ENCODE measurements around the gene NDUFS8.

Gene NDUFS8

DNA sequence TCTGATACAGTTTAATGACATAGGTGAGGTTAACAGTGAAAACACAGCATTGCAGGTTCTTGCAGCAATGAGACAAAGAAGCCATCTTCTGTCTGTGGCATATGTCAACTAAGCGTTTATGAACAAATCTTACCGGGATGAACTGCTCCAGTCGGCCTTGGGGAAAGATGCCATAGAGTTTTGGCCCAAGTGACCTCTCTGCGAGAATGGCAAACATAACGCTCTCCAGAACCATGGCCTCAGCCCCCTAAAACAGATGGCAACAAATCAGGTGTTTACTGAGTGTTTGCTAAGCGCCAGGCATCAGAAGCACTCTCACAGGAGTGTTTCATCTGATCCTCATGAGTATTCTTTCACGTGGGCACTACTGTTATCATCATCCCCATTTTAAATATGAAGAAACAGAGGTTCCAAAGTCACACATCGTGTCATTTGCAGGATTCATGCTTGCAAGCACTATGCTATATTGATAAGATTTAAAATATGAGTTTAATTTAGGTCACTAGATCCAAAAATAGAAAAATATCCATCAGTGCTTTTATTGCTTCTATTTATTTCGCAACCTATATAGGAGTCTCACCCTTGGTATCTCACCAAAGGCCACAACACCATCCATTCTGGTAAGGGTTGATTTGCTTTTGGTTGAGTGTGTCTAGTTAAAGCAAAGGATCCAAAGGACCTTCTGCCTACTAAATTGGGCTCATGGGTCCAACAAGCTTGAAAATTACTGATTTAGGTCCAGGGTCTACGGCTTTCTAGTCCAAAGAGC lies 44.3 kb downstream of the NDUFS8 start:
- FAIRE-seq (no peak), DNase-seq (ENCODE audit: insufficient read length, low spot score) (no peak)
- TF ChIP-seq SPI1 (IDR thresholded peaks at IDR 0.05; ENCODE audit: low read depth, low read length) (no peak), POU2F2 (IDR thresholded peaks at IDR 0.05; ENCODE audit: low read depth, low read length) (no peak), TAF1 (IDR thresholded peaks at IDR 0.05; ENCODE audit: low read depth, low read length) (no peak), POLR2A (IDR thresholded peaks at IDR 0.05; ENCODE audit: low read depth, low read length) (no peak), POLR2AphosphoS5 (IDR thresholded peaks at IDR 0.05; ENCODE audit: low read depth, low read length) (no peak), PAX5 (IDR thresholded peaks at IDR 0.05; ENCODE audit: insufficient read depth, low read length, severe bottlenecking) (no peak)

DNA sequence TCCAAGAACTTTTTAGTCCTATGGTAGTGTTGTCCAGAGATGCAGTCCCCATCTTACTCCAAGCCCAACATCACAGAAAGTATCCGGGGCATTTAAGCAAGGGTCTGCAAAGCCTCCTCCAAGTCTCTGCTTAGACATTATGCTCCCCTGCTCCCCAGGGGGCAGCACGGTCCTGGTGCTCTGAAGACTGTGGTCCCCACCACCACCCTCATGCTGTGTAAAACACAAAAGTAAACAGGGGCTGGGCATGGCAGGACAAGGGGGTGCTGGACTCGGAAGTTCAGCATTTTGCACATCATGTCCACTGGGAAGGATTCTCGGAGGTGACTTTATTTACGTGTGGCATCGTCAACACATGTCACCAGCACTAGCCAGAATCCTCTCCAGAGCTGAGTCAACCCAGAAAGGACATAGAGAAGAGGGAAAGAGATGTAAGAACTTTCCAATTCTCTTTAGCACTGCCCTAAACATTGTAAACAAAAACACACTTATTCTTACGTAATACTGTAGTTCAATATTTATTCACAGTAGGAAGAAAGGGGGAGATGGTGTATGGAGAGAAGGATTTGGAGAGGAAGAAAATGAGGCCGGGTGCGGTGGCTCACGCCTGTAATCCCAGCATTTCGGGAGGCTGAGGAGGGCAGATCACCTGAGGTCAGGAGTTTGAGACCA lies 46.0 kb downstream of the NDUFS8 start:
- no peak for FAIRE-seq
- no peak for DNase-seq (ENCODE audit: insufficient read length, low spot score)
- TF ChIP-seq PAX5 (IDR thresholded peaks at IDR 0.05; ENCODE audit: insufficient read depth, low read length, severe bottlenecking) = no peak
- TF ChIP-seq SPI1 (IDR thresholded peaks at IDR 0.05; ENCODE audit: low read depth, low read length) = no peak
- no peak for TF ChIP-seq TAF1 (IDR thresholded peaks at IDR 0.05; ENCODE audit: low read depth, low read length)
- TF ChIP-seq POLR2A (IDR thresholded peaks at IDR 0.05; ENCODE audit: low read depth, low read length) = no peak
- TF ChIP-seq POLR2AphosphoS5 (IDR thresholded peaks at IDR 0.05; ENCODE audit: low read depth, low read length) = no peak

GRCh38 chr11:68077617-68078582 lies 47.4 kb downstream of the NDUFS8 start:
- DNase-seq (ENCODE audit: insufficient read length, low spot score) = no peak
- TF ChIP-seq PAX5 (IDR thresholded peaks at IDR 0.05; ENCODE audit: insufficient read depth, low read length, severe bottlenecking) = no peak
- TF ChIP-seq POLR2AphosphoS5 (IDR thresholded peaks at IDR 0.05; ENCODE audit: low read depth, low read length) = 0 out of 2 replicates have a peak, but pooled peaks have one; percentile 30
- no peak for FAIRE-seq

GRCh38 chr11:68080860-68081259 lies 50.4 kb downstream of the NDUFS8 start:
- TF ChIP-seq POU2F2 (IDR thresholded peaks at IDR 0.05; ENCODE audit: low read depth, low read length) (no peak), TAF1 (IDR thresholded peaks at IDR 0.05; ENCODE audit: low read depth, low read length) (no peak), POLR2AphosphoS5 (IDR thresholded peaks at IDR 0.05; ENCODE audit: low read depth, low read length) (no peak), SPI1 (IDR thresholded peaks at IDR 0.05; ENCODE audit: low read depth, low read length) (no peak), POLR2A (IDR thresholded peaks at IDR 0.05; ENCODE audit: low read depth, low read length) (no peak), PAX5 (IDR thresholded peaks at IDR 0.05; ENCODE audit: insufficient read depth, low read length, severe bottlenecking) (no peak)
- FAIRE-seq (no peak), DNase-seq (ENCODE audit: insufficient read length, low spot score) (no peak)

DNA sequence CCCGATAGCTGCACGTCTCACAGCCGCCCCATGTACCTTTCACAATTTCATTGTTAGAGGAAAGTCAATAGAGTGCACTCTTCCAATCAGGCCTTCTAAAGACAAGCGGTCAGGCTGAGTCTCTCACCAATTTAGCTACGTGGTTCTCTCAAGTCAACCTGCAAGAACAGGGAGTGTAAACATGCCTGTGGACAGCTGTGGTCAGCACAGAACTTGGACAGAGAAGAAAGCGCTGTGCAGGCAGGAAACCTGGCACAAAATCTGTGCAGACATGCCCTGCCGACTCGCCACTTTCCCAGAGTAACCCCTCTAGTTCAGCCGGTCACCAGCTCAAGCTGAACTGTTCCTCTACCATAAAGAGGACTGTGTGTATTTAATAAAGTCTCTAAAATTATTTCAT lies 51.2 kb downstream of the NDUFS8 start:
- DNase-seq (ENCODE audit: insufficient read length, low spot score) (no peak), FAIRE-seq (no peak)
- no peak for TF ChIP-seq POLR2AphosphoS5 (IDR thresholded peaks at IDR 0.05; ENCODE audit: low read depth, low read length)
- no peak for TF ChIP-seq TAF1 (IDR thresholded peaks at IDR 0.05; ENCODE audit: low read depth, low read length)
- TF ChIP-seq PAX5 (IDR thresholded peaks at IDR 0.05; ENCODE audit: insufficient read depth, low read length, severe bottlenecking) = no peak
- TF ChIP-seq POLR2A (IDR thresholded peaks at IDR 0.05; ENCODE audit: low read depth, low read length) = no peak
- TF ChIP-seq POU2F2 (IDR thresholded peaks at IDR 0.05; ENCODE audit: low read depth, low read length) = no peak
- TF ChIP-seq SPI1 (IDR thresholded peaks at IDR 0.05; ENCODE audit: low read depth, low read length) = no peak

- DNase-seq (ENCODE audit: insufficient read length, low spot score) (no peak), FAIRE-seq (no peak)
- TF ChIP-seq TAF1 (IDR thresholded peaks at IDR 0.05; ENCODE audit: low read depth, low read length) (no peak), POLR2A (IDR thresholded peaks at IDR 0.05; ENCODE audit: low read depth, low read length) (no peak), POU2F2 (IDR thresholded peaks at IDR 0.05; ENCODE audit: low read depth, low read length) (no peak), POLR2AphosphoS5 (IDR thresholded peaks at IDR 0.05; ENCODE audit: low read depth, low read length) (no peak), PAX5 (IDR thresholded peaks at IDR 0.05; ENCODE audit: insufficient read depth, low read length, severe bottlenecking) (no peak), SPI1 (IDR thresholded peaks at IDR 0.05; ENCODE audit: low read depth, low read length) (no peak)
Measured at GRCh38 chr11:68082481-68082880, 52.0 kb downstream of the NDUFS8 start.

- no peak for TF ChIP-seq PAX5 (IDR thresholded peaks at IDR 0.05; ENCODE audit: insufficient read depth, low read length, severe bottlenecking)
- TF ChIP-seq TAF1 (IDR thresholded peaks at IDR 0.05; ENCODE audit: low read depth, low read length) = no peak
- no peak for TF ChIP-seq POLR2AphosphoS5 (IDR thresholded peaks at IDR 0.05; ENCODE audit: low read depth, low read length)
- TF ChIP-seq POU2F2 (IDR thresholded peaks at IDR 0.05; ENCODE audit: low read depth, low read length) = no peak
- no peak for TF ChIP-seq SPI1 (IDR thresholded peaks at IDR 0.05; ENCODE audit: low read depth, low read length)
- DNase-seq (ENCODE audit: insufficient read length, low spot score) (no peak), FAIRE-seq (no peak)
Measured at GRCh38 chr11:68083517-68083916, 53.0 kb downstream of the NDUFS8 start.
